HG02885 (cell line): Measurements from ENCODE around the gene ARL4A.
"Not testable (repeated sequence)": the region's sequence is repeated elsewhere in the genome, so short reads cannot be mapped to it uniquely, and the experiment has no call there.

Experiments used
- ATAC-seq: cut with Tn5 transposase; IDR thresholded peaks from one replicate; pipeline ENCODE4 v1.9.1; 2021; ENCODE audit warnings: mild to moderate bottlenecking; ENCODE audit not compliant: unreplicated experiment, poor library complexity

Gene ARL4A, protein sequence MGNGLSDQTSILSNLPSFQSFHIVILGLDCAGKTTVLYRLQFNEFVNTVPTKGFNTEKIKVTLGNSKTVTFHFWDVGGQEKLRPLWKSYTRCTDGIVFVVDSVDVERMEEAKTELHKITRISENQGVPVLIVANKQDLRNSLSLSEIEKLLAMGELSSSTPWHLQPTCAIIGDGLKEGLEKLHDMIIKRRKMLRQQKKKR

DNA sequence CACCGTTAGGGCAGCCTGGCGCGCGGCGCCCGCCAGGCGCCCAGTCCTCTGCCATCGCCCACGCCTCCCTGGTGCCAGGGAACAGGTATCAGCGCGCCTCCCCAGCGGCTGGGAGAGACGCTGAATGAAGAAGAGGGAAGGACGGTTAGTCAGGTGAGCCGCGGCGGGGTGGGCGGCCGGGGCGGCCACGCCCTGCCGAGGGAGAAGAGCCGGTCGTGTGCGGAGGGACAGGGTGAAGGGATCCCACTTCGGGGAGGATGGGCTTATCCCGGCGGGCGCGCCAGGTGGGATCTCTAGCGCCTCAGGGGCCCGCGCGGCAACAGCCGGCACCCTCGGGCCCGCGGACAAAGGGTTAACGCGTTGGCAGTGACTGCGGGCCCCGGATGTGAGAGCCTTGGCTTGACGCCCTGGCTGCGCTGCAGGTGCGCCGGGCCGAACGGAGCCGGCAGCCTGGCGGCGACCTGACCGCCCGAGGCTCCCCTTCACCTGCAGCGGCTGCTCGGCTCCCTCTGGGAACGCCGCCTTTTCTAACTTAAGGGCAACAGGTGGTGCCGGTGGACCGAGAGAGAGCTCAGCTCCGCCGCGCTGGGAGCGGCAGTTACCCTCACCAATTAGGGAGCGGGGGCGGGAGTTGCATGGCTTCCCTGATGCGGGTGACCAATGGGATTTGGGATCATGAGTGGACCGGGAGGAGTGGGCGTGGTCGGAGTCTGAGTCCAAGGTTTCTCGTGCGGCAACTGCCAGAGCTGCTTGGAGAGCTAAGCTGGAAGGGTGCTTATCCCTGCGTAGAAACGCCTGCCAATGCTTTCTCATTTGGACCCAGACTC lies at the start of gene ARL4A:
TSS of gene ARL4A (plus strand) at position 743 of the 827 bp plus-strand sequence. CDS start 622 bp downstream, outside the sequence.
- peak; percentile 81 for ATAC-seq

DNA sequence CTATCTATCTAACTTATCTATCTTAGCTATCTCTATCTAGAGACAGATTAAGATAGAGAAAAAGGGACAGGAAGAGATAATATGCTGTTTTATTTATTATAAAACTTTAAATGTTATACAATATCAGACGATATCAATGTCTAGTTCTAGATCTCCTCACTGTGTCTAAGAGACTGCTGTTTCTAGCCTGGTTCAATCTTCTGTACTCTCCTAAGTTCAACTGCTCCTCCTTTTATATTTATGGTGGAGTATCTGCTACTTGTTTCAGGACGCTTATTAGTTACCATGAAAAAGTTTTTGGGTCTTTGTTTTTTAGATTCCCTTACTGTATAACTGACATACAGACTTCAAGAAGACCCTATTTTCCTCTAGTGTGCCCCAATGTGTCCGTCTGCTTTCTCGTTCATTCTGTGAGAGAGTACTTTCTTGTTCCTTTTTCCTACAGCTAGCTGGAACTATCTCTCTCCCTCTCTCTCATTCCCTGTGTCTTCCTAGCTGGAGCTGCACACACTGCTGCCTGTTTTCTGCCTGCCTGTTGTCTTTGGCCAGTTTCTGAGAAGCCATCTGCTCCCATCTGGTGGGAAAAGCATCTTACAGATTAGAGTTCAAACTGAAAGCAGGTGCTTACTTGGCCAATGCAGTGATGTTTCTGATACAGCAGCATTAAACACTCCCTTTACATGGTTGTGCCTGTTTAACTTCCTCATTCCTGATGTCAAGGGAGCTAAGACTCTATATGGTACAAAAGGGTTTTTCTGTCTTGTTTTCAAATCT lies 49.4 kb upstream of the ARL4A start:
- ATAC-seq: peak; percentile 56

DNA sequence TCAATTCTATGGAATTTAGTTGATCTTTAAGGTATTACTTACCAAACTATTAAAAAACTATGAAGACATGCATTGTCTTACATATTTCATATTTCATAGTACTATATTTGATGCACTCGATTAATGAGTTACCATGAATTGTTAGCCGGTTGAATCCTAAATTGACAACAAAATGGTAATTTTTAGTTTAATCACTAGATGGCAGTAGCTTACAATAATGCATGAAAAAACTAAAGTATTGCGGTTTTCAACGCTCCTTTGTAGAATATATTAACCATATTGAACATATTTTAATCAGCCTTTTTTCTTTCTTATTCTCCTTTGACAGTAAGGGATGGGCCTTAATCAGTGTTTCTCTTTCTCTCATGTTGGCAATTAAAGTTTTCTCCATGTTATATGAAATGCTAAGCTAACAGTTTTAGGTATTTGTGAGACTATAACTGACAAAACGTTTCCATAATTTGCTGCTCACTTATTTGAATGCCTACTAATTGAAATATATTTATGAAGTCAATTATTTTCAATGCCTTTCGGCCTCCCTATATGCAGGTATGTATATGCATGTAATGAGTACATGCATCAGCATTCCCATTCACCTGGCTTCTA lies 48.5 kb upstream of the ARL4A start:
- peak; percentile 37 for ATAC-seq

DNA sequence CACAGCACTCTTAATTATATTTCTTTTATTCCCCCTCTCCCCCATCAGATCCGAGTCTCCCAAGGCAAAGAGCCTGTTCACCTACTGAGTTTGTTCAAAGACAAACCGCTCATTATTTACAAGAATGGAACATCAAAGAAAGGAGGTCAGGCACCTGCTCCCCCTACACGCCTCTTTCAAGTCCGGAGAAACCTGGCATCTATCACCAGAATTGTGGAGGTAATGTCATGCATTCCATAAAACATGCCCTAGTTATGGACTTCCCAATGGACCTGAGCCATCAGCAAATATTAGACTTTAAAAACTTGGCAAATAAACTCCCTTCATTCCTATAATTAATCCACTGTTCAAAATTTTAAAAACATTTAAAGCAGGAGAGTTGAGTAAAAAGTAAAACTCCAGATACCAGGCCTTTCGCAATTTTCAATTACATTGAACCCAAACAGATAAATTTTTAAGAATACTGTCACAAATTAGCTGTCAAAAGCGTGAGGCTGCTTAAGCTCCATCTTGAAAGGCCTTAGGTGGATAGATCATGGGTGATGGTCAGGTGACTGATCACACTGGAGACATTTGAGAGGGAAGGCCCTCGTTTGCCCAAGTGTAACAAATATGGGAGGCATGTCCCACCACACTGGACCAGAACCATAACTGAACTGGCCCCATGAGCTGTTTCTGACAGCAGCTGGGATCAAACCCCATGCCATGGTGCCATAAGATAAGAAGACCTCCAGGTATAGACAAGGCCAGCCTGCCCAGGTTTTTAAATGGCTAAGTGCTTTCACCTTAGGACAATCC lies 46.9 kb upstream of the ARL4A start:
- ATAC-seq: no peak

DNA sequence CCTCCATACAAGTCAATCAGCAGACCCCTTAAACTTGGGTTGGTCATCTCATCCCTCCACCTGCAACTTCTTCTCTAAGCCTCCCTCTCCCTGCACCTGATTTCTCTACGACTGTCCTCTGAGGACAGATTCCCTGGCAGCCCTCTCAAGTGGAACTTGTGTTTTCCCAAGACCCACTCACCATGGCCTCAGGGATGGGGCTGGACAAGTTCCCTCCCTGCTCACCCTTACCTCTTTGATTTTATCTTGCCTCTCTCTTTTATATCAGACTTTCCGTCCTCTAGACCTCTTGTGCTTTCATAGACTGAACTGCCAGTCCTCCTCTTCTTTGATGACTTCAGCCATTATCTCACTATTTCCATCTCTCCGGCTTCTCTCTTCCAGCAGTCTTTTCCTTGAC lies 46.2 kb upstream of the ARL4A start:
- no peak for ATAC-seq

DNA sequence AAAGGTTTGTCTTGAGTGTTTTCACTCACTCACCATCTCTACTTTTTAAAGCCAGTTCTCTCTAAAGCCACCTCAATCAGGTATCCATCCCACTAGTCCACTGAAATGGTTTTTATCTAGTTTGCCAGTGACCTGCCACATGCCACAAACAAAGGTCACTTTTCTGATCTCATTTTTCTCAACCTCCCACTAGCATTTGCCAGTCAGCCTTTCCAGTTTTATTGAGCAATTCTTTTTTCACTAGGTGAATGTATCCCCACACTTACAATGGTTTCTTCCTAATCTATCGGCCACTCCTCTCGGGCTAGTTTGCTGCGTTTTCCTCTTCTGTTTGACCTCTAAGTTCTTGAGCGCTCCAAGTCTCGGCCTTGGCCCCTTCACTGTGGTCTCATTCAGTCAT lies 44.9 kb upstream of the ARL4A start:
- ATAC-seq: no peak

DNA sequence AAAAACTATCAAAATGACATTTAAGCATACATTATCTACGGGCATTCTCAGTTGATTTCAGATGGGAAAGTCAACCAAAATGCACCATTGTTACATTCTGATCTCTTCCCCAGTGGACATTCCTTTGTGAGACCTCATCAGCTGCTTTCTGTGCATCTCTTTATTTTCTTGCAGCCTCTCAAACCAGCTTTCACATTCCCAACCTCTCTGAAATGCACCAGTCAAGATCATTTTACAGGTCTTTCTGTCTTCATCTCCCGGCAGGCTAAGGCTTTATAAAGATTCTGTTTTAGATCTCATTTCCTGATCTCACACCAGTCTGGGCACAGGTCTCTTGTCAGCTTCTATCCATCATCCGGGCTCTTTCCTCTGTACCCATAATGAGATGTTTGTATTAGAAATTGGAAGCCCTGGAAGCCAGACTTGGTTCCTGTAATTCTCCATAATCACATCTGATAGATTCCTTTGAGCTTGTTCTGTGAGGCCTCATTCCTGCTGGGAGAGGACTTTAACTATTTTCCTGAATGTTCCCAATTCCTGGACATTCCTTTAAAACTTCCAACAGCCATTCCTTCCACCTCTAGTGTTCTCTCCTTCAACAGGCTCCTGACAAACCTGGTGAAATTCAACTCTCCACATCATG lies 44.3 kb upstream of the ARL4A start:
- ATAC-seq: no peak

DNA sequence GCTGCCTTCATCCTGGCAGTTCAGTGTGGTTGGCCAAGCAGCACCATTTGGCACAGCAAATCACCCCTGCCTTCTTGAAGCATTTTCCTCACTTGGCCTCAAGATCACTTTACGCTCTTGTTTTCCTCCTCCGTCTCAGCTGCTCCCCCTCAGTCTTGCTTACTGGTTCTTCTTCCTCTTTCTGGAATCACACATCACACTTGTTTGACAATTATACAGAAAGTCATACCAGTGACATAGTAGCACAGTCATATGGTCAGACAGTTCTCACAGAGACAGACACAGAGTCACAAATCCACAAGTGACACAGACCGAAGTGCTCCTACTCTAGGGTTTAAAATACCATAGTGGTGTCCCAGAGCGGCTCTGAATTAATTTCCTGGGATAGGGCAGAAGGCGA lies 43.8 kb upstream of the ARL4A start:
- peak; percentile 67 for ATAC-seq

DNA sequence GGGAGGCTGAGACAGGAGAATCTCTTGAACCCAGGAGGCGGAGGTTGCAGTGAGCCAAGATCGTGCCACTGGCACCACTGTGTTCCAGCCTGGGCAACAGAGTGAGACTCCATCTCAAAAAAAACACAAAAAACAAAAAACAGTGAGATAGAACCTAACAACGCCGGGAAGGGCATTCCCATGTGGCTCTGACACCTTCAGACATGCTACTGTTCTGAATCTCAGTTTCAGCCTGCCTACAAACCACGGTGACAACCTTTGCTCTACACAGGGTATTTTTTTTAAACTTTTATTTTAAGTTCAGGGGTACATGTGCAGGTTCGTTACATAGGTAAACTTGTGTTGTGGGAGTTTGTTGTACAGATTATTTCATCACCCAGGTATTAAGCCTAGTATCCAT lies 42.2 kb upstream of the ARL4A start:
- ATAC-seq: not testable (repeated sequence)

DNA sequence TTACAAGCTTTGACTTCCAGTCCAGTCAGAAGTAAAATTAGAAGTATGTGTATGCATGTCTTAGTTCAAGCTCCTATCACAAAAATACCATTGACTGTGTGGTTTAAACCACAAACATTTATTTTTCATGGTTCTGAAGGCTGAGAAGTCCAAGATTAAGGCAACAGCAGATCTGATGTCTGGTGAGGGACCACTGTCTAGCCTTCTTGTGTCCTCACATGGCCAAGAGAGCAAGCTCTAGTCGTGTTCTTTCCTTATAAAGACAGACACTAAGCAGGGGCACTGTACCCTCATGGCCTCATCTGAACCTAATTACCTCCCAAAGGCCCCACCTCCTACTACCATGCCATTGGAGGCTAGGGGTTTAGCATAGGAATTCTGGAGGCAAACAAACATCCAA lies 41.3 kb upstream of the ARL4A start:
- ATAC-seq: no peak

DNA sequence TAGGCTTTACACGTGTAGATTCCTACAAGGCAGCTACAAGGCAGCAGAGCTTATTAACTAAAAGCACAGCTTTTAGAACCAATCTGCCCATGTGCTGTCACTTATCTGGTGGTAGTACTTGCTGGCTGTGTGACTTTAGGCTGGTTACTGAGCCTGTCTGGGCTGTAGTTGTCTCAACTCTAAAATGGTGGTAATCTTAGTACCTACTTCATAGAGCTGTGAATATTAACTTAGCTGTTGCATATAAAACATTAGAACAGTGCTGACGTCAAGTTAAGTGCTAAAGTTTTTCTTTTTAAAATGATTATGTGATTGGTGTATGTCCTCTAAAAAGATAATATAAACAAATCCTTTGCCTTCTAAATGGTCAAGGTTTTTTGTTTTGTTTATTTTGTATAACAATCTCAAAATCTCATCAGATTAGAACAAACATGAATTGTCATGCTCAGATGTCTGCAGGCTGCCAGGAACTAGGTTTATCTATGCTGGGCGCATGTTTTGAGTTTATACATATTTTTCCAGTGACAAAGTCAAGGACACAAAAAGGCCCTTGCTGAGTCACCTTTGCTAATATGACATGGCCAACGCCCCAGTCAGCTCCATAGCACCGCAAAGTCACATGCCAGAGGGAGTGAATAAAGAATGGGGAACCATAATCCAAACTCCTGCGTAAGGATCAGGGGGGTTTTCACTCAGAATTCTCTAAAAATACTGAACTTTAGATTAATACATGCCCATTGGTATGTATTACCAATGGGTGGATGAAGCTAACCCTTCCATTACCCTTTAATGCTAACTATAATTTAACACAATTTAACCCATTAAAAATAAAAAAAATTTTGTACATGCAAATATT lies 39.8 kb upstream of the ARL4A start:
- no peak for ATAC-seq

DNA sequence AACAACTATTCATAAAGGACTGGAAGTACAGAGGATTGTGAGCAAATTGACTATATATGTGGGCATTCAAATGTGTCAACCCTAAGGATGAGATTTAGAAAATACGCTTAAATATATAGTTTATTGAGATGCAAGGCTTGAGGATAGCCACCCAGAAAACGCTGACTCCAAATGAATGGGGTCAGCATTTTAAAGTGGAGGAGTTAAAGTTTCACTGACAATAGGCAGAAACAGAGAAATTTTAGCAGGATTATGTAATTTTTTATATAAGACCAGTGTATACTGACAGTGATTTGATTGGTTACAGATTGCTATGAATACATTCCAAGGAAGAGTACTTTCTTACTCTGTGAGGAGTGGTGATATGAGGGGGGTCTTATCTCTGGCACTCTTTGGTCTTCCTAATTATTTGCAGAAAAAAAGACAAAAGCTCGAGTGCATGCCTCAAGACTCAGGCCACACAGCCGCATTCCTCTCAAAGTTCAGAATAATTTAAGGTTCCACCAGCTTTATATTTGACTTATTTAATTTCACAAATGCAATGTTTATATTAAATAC lies 38.6 kb upstream of the ARL4A start:
- no peak for ATAC-seq

DNA sequence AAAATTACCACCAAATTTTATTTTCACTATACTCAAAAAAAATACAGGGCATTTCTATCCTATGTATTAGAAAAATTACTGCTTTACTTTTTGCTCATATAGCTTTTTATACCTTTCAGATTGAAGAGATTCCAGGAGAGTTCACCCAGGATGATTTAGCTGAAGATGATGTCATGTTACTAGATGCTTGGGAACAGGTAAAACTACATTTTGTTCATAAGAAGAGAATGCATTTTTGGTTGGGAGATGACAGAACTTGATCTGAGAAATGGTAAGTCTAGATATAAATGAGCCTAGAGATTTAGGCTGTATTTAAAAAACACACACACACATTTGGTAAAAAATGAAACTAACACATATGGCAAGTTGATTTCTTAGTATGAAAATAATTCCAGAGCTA lies 38.1 kb upstream of the ARL4A start:
- no peak for ATAC-seq

DNA sequence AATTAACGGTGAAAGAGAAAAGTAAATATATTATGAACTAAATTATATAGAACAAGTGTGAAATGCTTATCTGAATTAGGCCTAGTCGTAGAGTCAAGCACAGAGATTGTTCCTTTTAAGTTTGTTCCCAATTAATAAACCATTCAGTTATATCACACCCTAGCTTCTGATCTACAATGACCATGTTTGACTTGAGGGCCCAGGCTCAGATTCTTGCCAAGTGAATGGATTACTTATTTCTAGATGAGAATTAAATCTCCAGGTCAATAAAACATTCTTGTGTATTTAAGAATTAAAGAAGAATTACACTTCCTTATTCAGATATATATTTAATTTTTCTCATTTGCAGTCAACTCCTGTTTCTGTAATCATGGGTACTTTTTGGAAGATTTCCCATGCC lies 37.4 kb upstream of the ARL4A start:
- no peak for ATAC-seq

DNA sequence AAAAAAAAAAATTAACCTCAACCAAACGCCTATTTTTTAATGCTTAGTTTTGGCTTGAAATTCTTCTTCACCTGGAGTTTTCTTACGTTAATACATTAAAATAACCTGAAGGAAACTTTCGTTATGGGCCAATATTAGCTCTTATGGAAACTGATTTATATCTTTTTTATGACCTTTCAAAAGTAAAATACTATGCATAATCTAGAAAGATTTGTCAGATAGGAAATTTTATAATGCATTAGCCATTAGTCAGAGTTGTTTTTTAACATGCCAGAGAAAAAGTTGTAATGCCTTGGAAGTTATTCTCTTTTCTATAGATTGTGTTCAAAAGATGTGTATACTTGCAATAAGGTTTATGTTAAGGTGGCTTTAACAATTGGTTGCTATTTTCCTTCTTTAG lies 34.3 kb upstream of the ARL4A start:
- ATAC-seq: no peak

DNA sequence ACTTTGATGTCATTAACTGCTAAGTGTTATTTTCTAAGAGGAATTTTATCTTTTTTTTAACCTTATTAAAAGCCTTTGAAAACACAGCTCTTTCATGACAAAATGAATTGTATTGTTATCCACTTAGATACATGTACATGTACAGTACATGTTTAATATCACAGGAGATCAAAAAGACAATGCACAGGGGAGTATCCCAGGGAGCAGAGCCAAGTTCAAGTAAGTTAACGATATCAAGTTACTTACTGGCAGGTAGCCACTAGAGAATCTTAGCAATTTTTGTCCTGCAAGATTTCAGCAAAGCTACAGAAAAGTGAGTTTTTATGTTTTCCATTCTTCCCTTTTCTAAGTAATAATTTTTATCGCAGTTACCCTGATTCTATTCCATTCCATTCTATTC lies 33.9 kb upstream of the ARL4A start:
- no peak for ATAC-seq

DNA sequence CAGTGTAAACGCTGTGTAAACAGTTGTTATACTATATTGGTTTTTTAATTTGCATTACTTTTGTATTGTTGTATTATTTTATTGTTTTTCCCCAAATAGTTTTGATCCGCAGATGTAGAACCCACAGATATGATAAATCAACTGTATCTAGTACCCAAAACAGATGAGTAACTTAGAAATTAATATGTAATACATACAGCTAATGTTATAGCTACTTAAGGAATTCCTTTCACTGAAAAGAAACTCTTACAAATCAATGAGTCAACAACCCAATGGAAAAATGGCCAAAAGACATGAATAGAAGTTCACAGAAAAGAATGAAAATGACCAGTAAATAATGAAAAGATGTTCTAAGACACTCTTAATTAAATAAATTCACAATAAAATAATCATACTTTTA lies 32.3 kb upstream of the ARL4A start:
- ATAC-seq: no peak

DNA sequence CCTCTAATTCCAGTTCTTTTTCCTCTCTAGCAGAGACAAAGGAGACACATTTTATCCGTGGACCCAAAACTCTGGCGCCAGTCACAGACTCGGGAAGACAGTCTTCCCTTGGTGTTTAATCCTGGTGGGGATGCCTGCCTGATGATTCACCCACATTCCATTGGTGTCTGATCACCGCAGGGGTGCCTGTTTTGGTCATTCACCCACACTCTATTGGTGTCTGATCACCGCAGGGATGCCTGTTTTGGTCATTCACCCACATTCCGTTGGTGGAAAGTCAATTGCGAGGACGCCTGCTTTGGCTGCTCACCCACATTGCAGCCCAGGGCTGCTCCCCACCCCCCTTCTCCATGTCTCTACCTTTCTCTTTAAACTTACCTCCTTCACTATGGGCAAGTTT lies 27.0 kb upstream of the ARL4A start:
- ATAC-seq: not testable (repeated sequence)
